Hematopoietic multipotent progenitor cell (in vitro differentiated cells): ENCODE measurements around the gene MCTP2. TPM values are rescaled to one million over a fixed set of nuclear protein-coding genes. Genes with fewer than 3 reads are reported as not detected.
"Not testable (repeated sequence)": the region's sequence is repeated elsewhere in the genome, so short reads cannot be mapped to it uniquely, and the experiment has no call there.

ENCODE experiments used
- DNase-seq, 3 donors: peaks; one replicate each; pipeline ENCODE4 v3.0.0-alpha.2; 2011 to 2015; ENCODE audit warnings: low read depth in 2 of 3, low spot score in 2 of 3
- total RNA-seq: library from RNA; depleted of rRNA; stranded (reverse); fragments of >200 nt; gene quantifications from one replicate; pipeline ENCODE4 v1.2.3, GENCODE V29; 2012

MCTP2 gene
- total RNA-seq, 1 donor, result 94.8 TPM

GRCh38 chr15:94235041-94235440 lies 3.7 kb downstream of the MCTP2 start:
- DNase-seq, result no peak

- no peak for DNase-seq
Observed at GRCh38 chr15:94235646-94236045, 4.3 kb downstream of the MCTP2 start.

- no peak for DNase-seq
Observed at GRCh38 chr15:94236608-94237007, 5.2 kb downstream of the MCTP2 start.

GRCh38 chr15:94237903-94238302 lies 6.5 kb downstream of the MCTP2 start:
- DNase-seq, result no peak

- DNase-seq, result no peak
Observed at GRCh38 chr15:94238539-94239118, 7.3 kb downstream of the MCTP2 start.

GRCh38 chr15:94239474-94239873 lies 8.1 kb downstream of the MCTP2 start:
- DNase-seq, result no peak

GRCh38 chr15:94240480-94240879 lies 9.1 kb downstream of the MCTP2 start:
- DNase-seq, result no peak

- no peak for DNase-seq
Observed at GRCh38 chr15:94242257-94242656, 10.9 kb downstream of the MCTP2 start.

GRCh38 chr15:94243003-94243402 lies 11.6 kb downstream of the MCTP2 start:
- not testable (repeated sequence) for DNase-seq

- DNase-seq, result no peak
Observed at GRCh38 chr15:94243418-94243817, 12.1 kb downstream of the MCTP2 start.

- DNase-seq, result no peak
Observed at GRCh38 chr15:94246016-94246415, 14.7 kb downstream of the MCTP2 start.

GRCh38 chr15:94247789-94248638 lies 16.7 kb downstream of the MCTP2 start:
- DNase-seq, result no peak

- no peak for DNase-seq
Observed at GRCh38 chr15:94250801-94251200, 19.4 kb downstream of the MCTP2 start.

- no peak for DNase-seq
Observed at GRCh38 chr15:94252223-94252766, 20.9 kb downstream of the MCTP2 start.

GRCh38 chr15:94252906-94253491 lies 21.6 kb downstream of the MCTP2 start:
- no peak for DNase-seq

- no peak for DNase-seq
Observed at GRCh38 chr15:94253742-94254141, 22.4 kb downstream of the MCTP2 start.

- DNase-seq, result no peak
Observed at GRCh38 chr15:94255540-94255939, 24.2 kb downstream of the MCTP2 start.

- peak in 1 of 3 donors; percentile 52 for DNase-seq
Observed at GRCh38 chr15:94256511-94256910, 25.1 kb downstream of the MCTP2 start.

- not testable (repeated sequence) for DNase-seq
Observed at GRCh38 chr15:94257776-94258175, 26.4 kb downstream of the MCTP2 start.

GRCh38 chr15:94258246-94258645 lies 26.9 kb downstream of the MCTP2 start:
- no peak for DNase-seq

- no peak for DNase-seq
Observed at GRCh38 chr15:94259121-94259751, 27.9 kb downstream of the MCTP2 start.
